Endothelial cell of umbilical vein (primary cell): ENCODE data around the gene DEDD. TPM values are rescaled to one million over a fixed set of nuclear protein-coding genes. Genes with fewer than 3 reads are reported as not detected.

Experiments used
- BruUV-seq: library from RNA; stranded (reverse); fragments of 400-500 nt; replicated peaks from 2 replicates; lab custom pipeline; 2021; lab: Mats Ljungman, UMichigan
- CTCF ChIA-PET: fragments of 300-600, 350-600 bp; sonication (Branson Sonifier 250); formaldehyde crosslinking; loops from one replicate; lab custom pipeline; 2021; ENCODE audit warnings: antibody characterized with exemption, inconsistent platforms; lab: Charles Lee
- POLR2A ChIA-PET: fragments of 300-600, 350-600 bp; sonication (Branson Sonifier 250); formaldehyde crosslinking; loops from one replicate; lab custom pipeline; 2021; ENCODE audit warnings: antibody characterized with exemption, inconsistent platforms; lab: Charles Lee
- DNase-seq: peaks from one replicate; pipeline ENCODE4 v3.0.0-alpha.2; 2011; ENCODE audit warnings: low read depth, low spot score
- FAIRE-seq: peaks from 2 replicates; lab custom pipeline; 2011; peaks lifted over from hg19 to GRCh38; lab: Jason Lieb, UNC
- H2AFZ ChIP-seq: 2 replicates; pipeline ENCODE4 v1.6.0; 2012; ENCODE audit warnings: low read depth, low read length, control low read depth, inconsistent platforms
- H3K27ac ChIP-seq: 2 replicates; pipeline ENCODE4 v1.5.1; 2011; ENCODE audit warnings: low read depth, mild to moderate bottlenecking, control low read depth, low read length, moderate library complexity; ENCODE audit not compliant: insufficient read depth
- H3K27me3 ChIP-seq, 2 experiments: 2 replicates each; pipeline versions ENCODE4 v1.6.0 to v1.6.1; 2011; ENCODE audit warnings: low read length in 2 of 2, mixed read lengths in 1 of 2; ENCODE audit not compliant: control insufficient read depth in 2 of 2, insufficient read depth in 2 of 2
- H3K36me3 ChIP-seq, 2 experiments: 2 replicates in 1 of 2; 3 replicates in 1 of 2; pipeline ENCODE4 v1.5.1; 2011; ENCODE audit warnings: low read length in 2 of 2, mild to moderate bottlenecking in 1 of 2, moderate library complexity in 1 of 2; ENCODE audit not compliant: control insufficient read depth in 2 of 2, insufficient read depth in 2 of 2; ENCODE audit errors: extremely low read depth in 1 of 2
- H3K4me1 ChIP-seq: 3 replicates; pipeline ENCODE4 v1.5.1; 2011; ENCODE audit warnings: mild to moderate bottlenecking, low read length; ENCODE audit not compliant: control insufficient read depth, insufficient read depth; ENCODE audit errors: extremely low read depth
- H3K4me2 ChIP-seq: 2 replicates; pipeline ENCODE4 v1.6.1; 2011; ENCODE audit warnings: low read length, control low read depth, mixed read lengths; ENCODE audit not compliant: insufficient read depth
- H3K4me3 ChIP-seq, 3 experiments: fragments of 200-600 bp in 1 of 3; sonication (generic), shearing (Covaris generic) in 1 of 3; replicated peaks in 1 of 3; 2 replicates each; pipeline ENCODE4 v1.5.1; 2011 to 2016; ENCODE audit warnings: control low read depth in 3 of 3, low read length in 3 of 3, mild to moderate bottlenecking in 2 of 3, inconsistent platforms in 1 of 3, low read depth in 1 of 3, moderate library complexity in 1 of 3; ENCODE audit not compliant: insufficient read depth in 1 of 3
- H3K79me2 ChIP-seq: 2 replicates; pipeline ENCODE4 v1.6.0; 2012; ENCODE audit warnings: low read length, inconsistent platforms; ENCODE audit not compliant: control insufficient read depth, insufficient read depth
- H3K9ac ChIP-seq: replicated peaks from 2 replicates; pipeline ENCODE3; 2011; ENCODE audit warnings: low read length, control low read depth; ENCODE audit not compliant: insufficient read depth; ENCODE audit errors: extremely low read depth
- H3K9me1 ChIP-seq: replicated peaks from 3 replicates; pipeline ENCODE4 v1.6.0; 2011; ENCODE audit warnings: mild to moderate bottlenecking, low read length; ENCODE audit not compliant: control insufficient read depth, insufficient read depth; ENCODE audit errors: extremely low read depth
- H3K9me3 ChIP-seq: replicated peaks from 2 replicates; pipeline ENCODE4 v1.5.1; 2012; ENCODE audit warnings: low read length, inconsistent platforms; ENCODE audit not compliant: control insufficient read depth, insufficient read depth
- H4K20me1 ChIP-seq: replicated peaks from 2 replicates; pipeline ENCODE3; 2011; ENCODE audit warnings: mild to moderate bottlenecking, low read length; ENCODE audit not compliant: control insufficient read depth, insufficient read depth; ENCODE audit errors: extremely low read depth
- CTCF ChIP-seq, 2 donors: IDR thresholded peaks; 1 replicate in 1 of 2; 2 replicates in 1 of 2; pipeline ENCODE4 v1.5.1; 2011; ENCODE audit warnings: low read length in 2 of 2, mild to moderate bottlenecking in 2 of 2, moderate library complexity in 2 of 2, control low read depth in 1 of 2, inconsistent platforms in 1 of 2, low read depth in 1 of 2; ENCODE audit not compliant: insufficient read depth in 1 of 2; ENCODE audit errors: extremely low read depth in 1 of 2
- EZH2 ChIP-seq: IDR thresholded peaks from 2 replicates; pipeline ENCODE4 v1.6.1; 2012; ENCODE audit warnings: borderline replicate concordance, low read depth, mild to moderate bottlenecking, moderate library complexity, low read length, inconsistent platforms; ENCODE audit not compliant: severe bottlenecking
- FOS ChIP-seq: IDR thresholded peaks from 2 replicates; pipeline ENCODE4 v1.6.1; 2011; ENCODE audit warnings: mild to moderate bottlenecking, low read length, moderate library complexity, borderline replicate concordance; ENCODE audit not compliant: insufficient read depth
- GATA2 ChIP-seq: IDR thresholded peaks from 2 replicates; pipeline ENCODE4 v1.7.0; 2011; ENCODE audit warnings: low read depth, mild to moderate bottlenecking, moderate library complexity, mixed read lengths, low read length; ENCODE audit not compliant: insufficient read length, insufficient read depth
- JUN ChIP-seq: IDR thresholded peaks from 2 replicates; pipeline ENCODE4 v1.6.1; 2011; ENCODE audit warnings: borderline replicate concordance, low read depth; ENCODE audit not compliant: insufficient read length, insufficient read depth
- MAX ChIP-seq: IDR thresholded peaks from 2 replicates; pipeline ENCODE4 v1.6.1; 2011; ENCODE audit not compliant: insufficient read depth, insufficient read length
- MYC ChIP-seq: IDR thresholded peaks from one replicate; pipeline ENCODE4 v1.6.1; 2011; ENCODE audit warnings: mild to moderate bottlenecking, low read depth, low read length
- POLR2A ChIP-seq: IDR thresholded peaks from 2 replicates; pipeline ENCODE4 v1.6.1; 2012; ENCODE audit warnings: low read depth, mild to moderate bottlenecking, control low read depth, low read length
- POLR2AphosphoS5 ChIP-seq: IDR thresholded peaks from 2 replicates; pipeline ENCODE4 v1.6.1; 2012; ENCODE audit warnings: low read depth, mild to moderate bottlenecking, control low read depth, low read length, moderate library complexity; ENCODE audit not compliant: insufficient read depth
- dilution Hi-C: fragments of 300-500 bp; cut with MboI; formaldehyde crosslinking; loops from one replicate; pipeline ENCODE4 v1.15.0; 2019; ENCODE audit warnings: low sequenced_read_pairs; ENCODE audit not compliant: extremely low pct_ligation_motif_present
- intact Hi-C: fragments of 100-400 bp; cut with micrococcal nuclease; formaldehyde crosslinking; loops from one replicate; pipeline ENCODE4 v1.10.0; 2022
- polyA plus RNA-seq, 4 experiments: library from polyadenylated mRNA; depleted of rRNA in 3 of 4; stranded (reverse) in 3 of 4; unstranded in 1 of 4; fragments of >200 nt; gene quantifications; 2 replicates each; pipeline versions ENCODE4 v1.2.1 to v1.2.3, GENCODE V29; 2011 to 2012; ENCODE audit warnings: missing spikeins in 1 of 4
- total RNA-seq: library from RNA; stranded (reverse); gene quantifications from 2 replicates; pipeline ENCODE4 v1.2.3, GENCODE V29; 2021

Gene DEDD
- total and polyA plus RNA-seq, 2 donors (not counting 3 experiments of a cell fraction or from before 2014, with no cell fraction given), result 50.2 to 78.3 TPM

- ChIA-PET CTCF (interaction anchor here (1.5 kb wide), 1 partner anchor 24 kb away, joined by 3 read pairs; no protein-coding TSS in a partner anchor), POLR2A (no interaction called here)
- dilution Hi-C loops (no loop called here), intact Hi-C loops (no loop called here)
- FAIRE-seq, result no peak
- TF ChIP-seq FOS (no peak), JUN (no peak), POLR2A (no peak), POLR2AphosphoS5 (no peak), MAX (no peak), EZH2 (no peak), MYC (no peak), CTCF (IDR thresholded peaks at IDR 0.05; ENCODE audit: extremely low read depth in 1 of 2, insufficient read depth in 1 of 2, low read depth in 1 of 2, low read length in 2 of 2) (no peak), GATA2 (no peak)
- Histone ChIP-seq H4K20me1 (no peaks in the 10 kb centered on the region), H2AFZ (no peak overlapping the region), H3K9ac (no peak overlapping the region), H3K9me3 (no peaks in the 10 kb centered on the region), H3K79me2 (peaks cover 69% of the 10 kb centered on the region), H3K4me3 (no peak overlapping the region), H3K4me2 (no peak overlapping the region), H3K27me3 (no peaks in the 10 kb centered on the region), H3K9me1 (no peaks in the 10 kb centered on the region), H3K27ac (no peak overlapping the region), H3K4me1 (peaks cover 25% of the 10 kb centered on the region), H3K36me3 (peaks cover 16 to 19% of the 10 kb centered on the region in 2 experiments)
- BruUV-seq, result no TSS peak
- no peak for DNase-seq
Measured at GRCh38 chr1:161128591-161129420, 3.7 kb downstream of the DEDD start.
